ENCODE data around the gene PCDH15. TPM values are rescaled to one million over a fixed set of nuclear protein-coding genes. Genes with fewer than 3 reads are reported as not detected.

PCDH15 gene
- total RNA-seq, 1 donor from 2014 or later, result 21.7 TPM

DNA sequence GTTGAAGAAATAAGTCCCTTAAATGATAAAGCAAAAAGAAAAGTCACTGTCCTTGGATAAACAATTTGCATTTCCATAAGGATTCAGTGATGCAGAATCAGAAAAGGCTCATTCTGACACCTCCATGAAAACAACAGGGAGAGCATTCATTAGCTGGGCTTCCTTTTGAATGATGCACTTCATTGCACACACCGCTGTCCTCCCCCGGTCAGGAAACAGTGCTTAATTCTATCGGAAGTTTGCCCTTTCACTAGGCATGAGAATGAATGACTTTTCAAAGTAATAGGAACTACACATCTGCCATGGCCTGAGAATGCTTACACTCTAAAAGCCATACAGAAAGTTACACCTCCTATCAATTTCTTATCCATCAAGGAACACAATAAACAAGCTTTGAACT lies 4.2 kb downstream of the PCDH15 start:
- Mint-ChIP-seq H3K36me3 (ENCODE audit: low read depth) (no peaks in the 10 kb centered on the region), H3K27me3 (ENCODE audit: low read depth) (no peaks in the 10 kb centered on the region), H3K4me3 (peak overlapping the region; percentile 45), H3K27ac (ENCODE audit: unreplicated experiment) (peak overlapping the region; percentile 22), H3K9me3 (no peaks in the 10 kb centered on the region), H3K4me1 (peaks cover 51% of the 10 kb centered on the region)
- TF ChIP-seq, protein P1, sequence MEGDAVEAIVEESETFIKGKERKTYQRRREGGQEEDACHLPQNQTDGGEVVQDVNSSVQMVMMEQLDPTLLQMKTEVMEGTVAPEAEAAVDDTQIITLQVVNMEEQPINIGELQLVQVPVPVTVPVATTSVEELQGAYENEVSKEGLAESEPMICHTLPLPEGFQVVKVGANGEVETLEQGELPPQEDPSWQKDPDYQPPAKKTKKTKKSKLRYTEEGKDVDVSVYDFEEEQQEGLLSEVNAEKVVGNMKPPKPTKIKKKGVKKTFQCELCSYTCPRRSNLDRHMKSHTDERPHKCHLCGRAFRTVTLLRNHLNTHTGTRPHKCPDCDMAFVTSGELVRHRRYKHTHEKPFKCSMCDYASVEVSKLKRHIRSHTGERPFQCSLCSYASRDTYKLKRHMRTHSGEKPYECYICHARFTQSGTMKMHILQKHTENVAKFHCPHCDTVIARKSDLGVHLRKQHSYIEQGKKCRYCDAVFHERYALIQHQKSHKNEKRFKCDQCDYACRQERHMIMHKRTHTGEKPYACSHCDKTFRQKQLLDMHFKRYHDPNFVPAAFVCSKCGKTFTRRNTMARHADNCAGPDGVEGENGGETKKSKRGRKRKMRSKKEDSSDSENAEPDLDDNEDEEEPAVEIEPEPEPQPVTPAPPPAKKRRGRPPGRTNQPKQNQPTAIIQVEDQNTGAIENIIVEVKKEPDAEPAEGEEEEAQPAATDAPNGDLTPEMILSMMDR (conservative IDR thresholded peaks at IDR 0.05), result no peak
- DNase-seq (ENCODE audit: low read depth, low spot score), result no peak

DNA sequence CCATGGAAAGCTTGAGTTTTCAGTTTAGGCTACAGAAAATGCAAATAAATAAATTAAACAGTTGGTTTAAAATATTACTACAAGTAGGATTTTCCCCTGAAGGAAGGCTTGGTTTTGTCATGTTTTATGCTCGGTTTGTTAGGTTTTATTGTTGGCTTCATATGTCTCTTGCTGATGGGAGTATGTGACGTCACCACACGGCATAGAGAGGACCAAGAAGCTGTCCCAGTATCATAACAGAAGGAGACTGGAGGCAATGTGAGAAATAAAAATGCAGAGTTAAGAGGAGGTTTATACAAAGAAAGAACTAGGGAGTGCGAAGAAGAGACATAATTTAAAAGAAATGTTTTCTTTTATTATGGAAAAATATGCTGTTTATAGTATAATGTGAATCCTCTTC lies 24.4 kb downstream of the PCDH15 start:
- H3K4me3 Mint-ChIP-seq, result no peak overlapping the region
- peaks cover 7% of the 10 kb centered on the region for H3K9me3 Mint-ChIP-seq
- no peak overlapping the region for H3K27ac Mint-ChIP-seq (ENCODE audit: unreplicated experiment)
- H3K27me3 Mint-ChIP-seq (ENCODE audit: low read depth), result no peaks in the 10 kb centered on the region
- H3K36me3 Mint-ChIP-seq (ENCODE audit: low read depth), result peaks cover 5% of the 10 kb centered on the region
- TF ChIP-seq, protein P1 (conservative IDR thresholded peaks at IDR 0.05), result no peak
- peaks cover 13% of the 10 kb centered on the region for H3K4me1 Mint-ChIP-seq
- no peak for DNase-seq (ENCODE audit: low read depth, low spot score)

DNA sequence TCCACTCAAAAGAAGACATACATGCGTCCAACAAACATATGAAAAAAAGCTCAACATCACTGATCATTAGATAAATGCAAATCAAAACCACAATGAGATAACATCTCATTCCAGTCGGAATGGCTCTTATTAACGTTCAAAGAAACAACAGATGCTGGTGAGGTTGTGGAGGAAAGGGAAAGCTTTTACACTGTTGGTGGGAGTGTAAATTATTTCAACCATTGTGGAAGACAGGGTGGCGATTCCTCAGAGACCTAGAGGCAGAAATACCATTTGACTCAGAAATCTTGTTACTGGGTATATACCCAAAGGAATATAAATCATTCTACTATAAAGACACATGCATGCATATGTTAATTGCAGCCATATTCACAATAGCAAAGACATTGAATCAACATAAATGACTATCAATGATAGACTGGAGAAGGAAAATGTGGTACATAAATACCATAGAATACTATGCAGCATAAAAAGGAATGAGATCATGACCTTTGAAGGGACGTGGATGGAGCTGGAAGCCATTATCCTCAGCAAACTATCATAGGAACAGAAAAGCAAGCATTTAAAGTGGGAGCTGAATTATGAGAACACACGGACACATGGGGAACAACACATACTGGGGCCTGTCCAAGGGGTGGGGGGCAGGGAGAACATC lies 28.4 kb downstream of the PCDH15 start:
- H3K27me3 Mint-ChIP-seq (ENCODE audit: low read depth), result no peaks in the 10 kb centered on the region
- peaks cover 31% of the 10 kb centered on the region for H3K4me1 Mint-ChIP-seq
- DNase-seq (ENCODE audit: low read depth, low spot score), result no peak
- H3K36me3 Mint-ChIP-seq (ENCODE audit: low read depth), result peaks cover 5% of the 10 kb centered on the region
- no peak overlapping the region for H3K4me3 Mint-ChIP-seq
- H3K9me3 Mint-ChIP-seq, result peaks cover 5% of the 10 kb centered on the region
- TF ChIP-seq, protein P1 (conservative IDR thresholded peaks at IDR 0.05), result no peak
- H3K27ac Mint-ChIP-seq (ENCODE audit: unreplicated experiment), result no peak overlapping the region

DNA sequence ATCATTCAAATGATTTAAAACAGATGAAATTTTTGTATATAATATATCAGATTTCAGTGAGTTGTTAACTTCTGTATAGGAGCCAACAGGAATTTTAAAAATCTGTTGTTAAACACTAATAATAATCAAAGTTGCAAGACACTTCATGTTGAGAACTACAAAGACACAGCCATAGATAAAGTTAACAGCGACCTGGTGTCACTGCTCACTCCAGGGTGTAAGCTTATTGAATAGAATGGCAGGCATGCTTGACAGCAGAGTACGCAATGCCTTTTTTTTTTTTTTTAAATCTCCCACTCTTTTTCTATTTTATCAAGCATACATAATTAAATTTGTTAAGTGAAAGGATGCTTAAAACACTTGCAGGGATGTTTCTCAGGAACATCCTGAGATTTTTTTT lies 32.0 kb downstream of the PCDH15 start:
- no peak for DNase-seq (ENCODE audit: low read depth, low spot score)
- peaks cover 3% of the 10 kb centered on the region for H3K9me3 Mint-ChIP-seq
- TF ChIP-seq, protein P1 (conservative IDR thresholded peaks at IDR 0.05), result no peak
- H3K27ac Mint-ChIP-seq (ENCODE audit: unreplicated experiment), result no peak overlapping the region
- H3K36me3 Mint-ChIP-seq (ENCODE audit: low read depth), result no peaks in the 10 kb centered on the region
- H3K4me1 Mint-ChIP-seq, result peaks cover 31% of the 10 kb centered on the region
- H3K27me3 Mint-ChIP-seq (ENCODE audit: low read depth), result no peaks in the 10 kb centered on the region
- H3K4me3 Mint-ChIP-seq, result no peak overlapping the region

DNA sequence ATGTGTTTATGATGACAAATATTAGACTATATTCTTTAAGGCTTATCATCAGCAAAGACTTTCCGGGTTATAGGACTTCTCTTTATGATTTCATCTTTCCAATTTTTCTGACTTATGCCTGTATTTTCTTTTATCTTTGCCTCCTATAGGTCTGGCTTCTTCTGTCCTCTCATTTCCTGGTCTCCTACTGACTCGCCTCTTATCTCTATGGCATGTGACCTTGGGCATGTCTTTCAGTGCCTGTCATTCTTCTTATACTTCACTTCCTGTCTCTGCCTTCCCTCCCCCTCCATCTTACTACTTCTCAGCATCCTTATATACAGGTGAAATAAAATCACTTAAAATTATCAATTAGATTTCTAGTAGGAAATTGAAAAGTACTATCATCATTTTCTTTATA lies 42.2 kb downstream of the PCDH15 start:
- Mint-ChIP-seq H3K9me3 (peaks cover 3% of the 10 kb centered on the region), H3K4me1 (peaks cover 5% of the 10 kb centered on the region), H3K36me3 (ENCODE audit: low read depth) (no peaks in the 10 kb centered on the region), H3K27ac (ENCODE audit: unreplicated experiment) (no peak overlapping the region), H3K27me3 (ENCODE audit: low read depth) (no peaks in the 10 kb centered on the region), H3K4me3 (no peak overlapping the region)
- TF ChIP-seq, protein P1 (conservative IDR thresholded peaks at IDR 0.05), result no peak
- DNase-seq (ENCODE audit: low read depth, low spot score), result no peak

Measured in neural crest cell (in vitro differentiated cells).